ENCODE results near the gene RTN4. TPM values are rescaled to one million over a fixed set of nuclear protein-coding genes. Genes with fewer than 3 reads are reported as not detected.
"Not testable (repeated sequence)": the region's sequence is repeated elsewhere in the genome, so short reads cannot be mapped to it uniquely, and the experiment has no call there.

Gene RTN4
- polyA plus RNA-seq, 1 donor (not counting 4 experiments of a cell fraction or from before 2014, with no cell fraction given) = 406 TPM

- H3K4me3 ChIP-seq (ENCODE audit: control insufficient read depth in 2 of 3, extremely low read depth in 1 of 3, insufficient read depth in 2 of 3, low read depth in 1 of 3, low read length in 3 of 3) = no peak overlapping the region
- no peaks in the 10 kb centered on the region for H3K27me3 ChIP-seq (ENCODE audit: control insufficient read depth, extremely low read depth, insufficient read depth, low read length)
- FAIRE-seq = no peak
- H3K4me2 ChIP-seq (ENCODE audit: control insufficient read depth, extremely low read depth, insufficient read depth, low read depth, low read length) = peak overlapping the region; percentile 42
- dilution Hi-C loops (cut with MboI; ENCODE audit: extremely low pct_ligation_motif_present, low sequenced_read_pairs) = no loop called here
- H3K9ac ChIP-seq (ENCODE audit: control insufficient read depth, extremely low read depth, insufficient read depth, low read length) = no peak overlapping the region
- H3K9me3 ChIP-seq (ENCODE audit: control insufficient read depth, low read depth, low read length) = no peaks in the 10 kb centered on the region
- DNase-seq (ENCODE audit: low read depth, low spot score) = peak; percentile 50
- H3K9me1 ChIP-seq (ENCODE audit: control insufficient read depth, extremely low read depth, insufficient read depth, low read length) = no peaks in the 10 kb centered on the region
- TF ChIP-seq CTCF (optimal IDR thresholded peaks at IDR 0.05 in 1 of 3, IDR thresholded peaks at IDR 0.05 in 1 of 3, conservative IDR thresholded peaks at IDR 0.05 in 1 of 3; ENCODE audit: extremely low read depth in 1 of 3, insufficient read depth in 2 of 3, low read length in 3 of 3) = no peak
- TF ChIP-seq EZH2 (IDR thresholded peaks at IDR 0.05; ENCODE audit: low read length) = no peak
- H3K79me2 ChIP-seq (ENCODE audit: control insufficient read depth, insufficient read depth, low read length) = no peaks in the 10 kb centered on the region
- H2AFZ ChIP-seq (ENCODE audit: control insufficient read depth, low read length) = no peak overlapping the region
- H3K36me3 ChIP-seq (ENCODE audit: control insufficient read depth in 2 of 2, extremely low read depth in 1 of 2, insufficient read depth in 2 of 2, low read length in 2 of 2) = no peaks in the 10 kb centered on the region
- peaks cover 15% of the 10 kb centered on the region for H3K4me1 ChIP-seq (ENCODE audit: control insufficient read depth, extremely low read depth, insufficient read depth, low read length)
- H4K20me1 ChIP-seq (ENCODE audit: control insufficient read depth, extremely low read depth, insufficient read depth, low read length) = no peaks in the 10 kb centered on the region
- no peak overlapping the region for H3K27ac ChIP-seq (ENCODE audit: control insufficient read depth, insufficient read depth, low read length)
Observed at GRCh38 chr2:55093381-55093780, 43.1 kb upstream of the RTN4 start.

- Histone ChIP-seq H3K27me3 (ENCODE audit: control insufficient read depth, extremely low read depth, insufficient read depth, low read length) (no peaks in the 10 kb centered on the region), H2AFZ (ENCODE audit: control insufficient read depth, low read length) (no peak overlapping the region), H3K4me3 (ENCODE audit: control insufficient read depth in 2 of 3, extremely low read depth in 1 of 3, insufficient read depth in 2 of 3, low read depth in 1 of 3, low read length in 3 of 3) (no peak overlapping the region), H3K36me3 (ENCODE audit: control insufficient read depth in 2 of 2, extremely low read depth in 1 of 2, insufficient read depth in 2 of 2, low read length in 2 of 2) (no peaks in the 10 kb centered on the region), H3K4me2 (ENCODE audit: control insufficient read depth, extremely low read depth, insufficient read depth, low read depth, low read length) (peak overlapping the region; percentile 0), H4K20me1 (ENCODE audit: control insufficient read depth, extremely low read depth, insufficient read depth, low read length) (no peaks in the 10 kb centered on the region), H3K9me3 (ENCODE audit: control insufficient read depth, low read depth, low read length) (no peaks in the 10 kb centered on the region), H3K9me1 (ENCODE audit: control insufficient read depth, extremely low read depth, insufficient read depth, low read length) (no peaks in the 10 kb centered on the region), H3K27ac (ENCODE audit: control insufficient read depth, insufficient read depth, low read length) (peak overlapping the region; percentile 46), H3K4me1 (ENCODE audit: control insufficient read depth, extremely low read depth, insufficient read depth, low read length) (peaks cover 15% of the 10 kb centered on the region), H3K79me2 (ENCODE audit: control insufficient read depth, insufficient read depth, low read length) (no peaks in the 10 kb centered on the region), H3K9ac (ENCODE audit: control insufficient read depth, extremely low read depth, insufficient read depth, low read length) (no peak overlapping the region)
- FAIRE-seq (no peak), DNase-seq (ENCODE audit: low read depth, low spot score) (peak; percentile 15)
- dilution Hi-C loops (cut with MboI; ENCODE audit: extremely low pct_ligation_motif_present, low sequenced_read_pairs) = no loop called here
- TF ChIP-seq EZH2 (IDR thresholded peaks at IDR 0.05; ENCODE audit: low read length) = no peak
- no peak for TF ChIP-seq CTCF (optimal IDR thresholded peaks at IDR 0.05 in 1 of 3, IDR thresholded peaks at IDR 0.05 in 1 of 3, conservative IDR thresholded peaks at IDR 0.05 in 1 of 3; ENCODE audit: extremely low read depth in 1 of 3, insufficient read depth in 2 of 3, low read length in 3 of 3)
Observed at GRCh38 chr2:55092439-55092838, 42.2 kb upstream of the RTN4 start.

DNA sequence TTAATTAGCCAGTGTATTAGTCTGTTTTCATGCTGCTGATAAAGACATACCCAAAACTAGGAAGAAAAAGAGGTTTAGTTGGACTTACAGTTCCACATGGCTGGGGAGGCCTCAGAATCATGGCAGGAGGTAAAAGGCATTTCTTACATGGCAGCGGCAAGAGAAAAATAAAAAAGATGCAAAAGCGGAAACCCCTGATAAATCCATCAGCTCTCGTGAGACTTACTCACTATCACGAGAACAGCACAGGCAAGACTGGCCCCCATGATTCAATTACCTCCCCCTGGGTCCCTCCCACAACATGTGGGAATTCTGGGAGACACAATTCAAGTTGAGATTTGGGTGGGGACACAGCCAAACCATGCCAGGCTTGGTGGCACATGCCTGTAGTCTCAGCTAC lies 41.4 kb upstream of the RTN4 start:
- H3K4me1 ChIP-seq (ENCODE audit: control insufficient read depth, extremely low read depth, insufficient read depth, low read length) = peaks cover 15% of the 10 kb centered on the region
- DNase-seq (ENCODE audit: low read depth, low spot score); H4K20me1 ChIP-seq (ENCODE audit: control insufficient read depth, extremely low read depth, insufficient read depth, low read length); H3K79me2 ChIP-seq (ENCODE audit: control insufficient read depth, insufficient read depth, low read length); FAIRE-seq; H3K9me3 ChIP-seq (ENCODE audit: control insufficient read depth, low read depth, low read length); H3K27ac ChIP-seq (ENCODE audit: control insufficient read depth, insufficient read depth, low read length); H3K4me3 ChIP-seq (ENCODE audit: control insufficient read depth in 2 of 3, extremely low read depth in 1 of 3, insufficient read depth in 2 of 3, low read depth in 1 of 3, low read length in 3 of 3); H3K9me1 ChIP-seq (ENCODE audit: control insufficient read depth, extremely low read depth, insufficient read depth, low read length); dilution Hi-C loops (cut with MboI; ENCODE audit: extremely low pct_ligation_motif_present, low sequenced_read_pairs); H3K27me3 ChIP-seq (ENCODE audit: control insufficient read depth, extremely low read depth, insufficient read depth, low read length); H3K36me3 ChIP-seq (ENCODE audit: control insufficient read depth in 2 of 2, extremely low read depth in 1 of 2, insufficient read depth in 2 of 2, low read length in 2 of 2); H2AFZ ChIP-seq (ENCODE audit: control insufficient read depth, low read length); H3K4me2 ChIP-seq (ENCODE audit: control insufficient read depth, extremely low read depth, insufficient read depth, low read depth, low read length); H3K9ac ChIP-seq (ENCODE audit: control insufficient read depth, extremely low read depth, insufficient read depth, low read length): not testable (repeated sequence)
